AG09309 (cell line): ENCODE data around the gene SUGCT.

Source experiments
- DNase-seq: peaks from one replicate; pipeline ENCODE4 v3.0.0-alpha.2; 2010; ENCODE audit warnings: low read depth
- H3K4me3 ChIP-seq: 2 replicates; pipeline ENCODE4 v1.5.1; 2011; ENCODE audit warnings: mild to moderate bottlenecking, low read depth, low read length, moderate library complexity; ENCODE audit not compliant: control insufficient read depth
- CTCF ChIP-seq: IDR thresholded peaks from 2 replicates; pipeline ENCODE4 v1.5.1; 2011; ENCODE audit warnings: mild to moderate bottlenecking, low read depth, low read length, inconsistent platforms; ENCODE audit not compliant: insufficient read depth, control insufficient read depth; ENCODE audit errors: missing control alignments

Gene SUGCT

DNA sequence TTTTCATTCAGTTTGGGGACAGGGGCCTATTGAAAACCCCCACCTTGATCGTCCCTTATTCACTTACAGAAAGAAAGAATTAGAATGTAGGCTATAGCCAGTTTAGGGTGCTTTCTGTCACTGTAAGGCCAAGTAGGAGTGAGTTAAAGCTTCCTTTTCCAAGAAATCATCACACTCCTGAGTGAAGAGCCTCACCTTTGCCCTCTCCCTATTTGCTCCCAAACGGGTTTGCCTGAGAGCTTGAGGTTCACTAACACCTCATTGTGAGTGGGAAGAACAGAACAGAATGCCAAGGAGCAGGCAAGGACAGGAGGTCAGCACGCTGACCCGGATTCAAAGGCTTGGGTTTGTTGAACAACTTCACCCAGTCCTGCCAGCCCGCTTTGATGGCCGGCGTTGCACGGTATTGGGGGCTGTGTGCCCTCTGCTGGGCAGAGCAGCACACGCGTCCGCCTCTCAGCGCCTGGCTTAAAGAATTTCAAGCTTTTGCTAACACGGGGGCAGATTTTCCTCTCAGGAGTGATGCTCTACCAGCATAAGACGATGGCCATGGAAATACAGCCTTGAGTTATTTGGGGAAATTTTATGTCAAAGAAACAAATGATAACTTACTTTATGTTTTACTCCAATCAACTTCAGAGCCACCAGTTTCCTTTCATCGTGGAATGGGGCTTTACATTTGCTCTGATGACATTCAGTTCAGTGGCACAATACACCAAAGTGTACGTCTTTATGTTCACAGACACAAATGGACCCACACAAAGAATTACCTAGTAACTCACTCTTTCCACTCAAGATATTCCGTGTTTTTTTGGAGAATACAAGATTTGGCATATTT lies 470.0 kb downstream of the SUGCT start:
- no peak overlapping the region for H3K4me3 ChIP-seq
- DNase-seq = no peak
- peak; percentile 29 for TF ChIP-seq CTCF

- no peak for TF ChIP-seq CTCF
- no peak for DNase-seq
- no peak overlapping the region for H3K4me3 ChIP-seq
These were observed 473.7 kb downstream of the SUGCT start for GRCh38 chr7:40608321-40609075.

DNA sequence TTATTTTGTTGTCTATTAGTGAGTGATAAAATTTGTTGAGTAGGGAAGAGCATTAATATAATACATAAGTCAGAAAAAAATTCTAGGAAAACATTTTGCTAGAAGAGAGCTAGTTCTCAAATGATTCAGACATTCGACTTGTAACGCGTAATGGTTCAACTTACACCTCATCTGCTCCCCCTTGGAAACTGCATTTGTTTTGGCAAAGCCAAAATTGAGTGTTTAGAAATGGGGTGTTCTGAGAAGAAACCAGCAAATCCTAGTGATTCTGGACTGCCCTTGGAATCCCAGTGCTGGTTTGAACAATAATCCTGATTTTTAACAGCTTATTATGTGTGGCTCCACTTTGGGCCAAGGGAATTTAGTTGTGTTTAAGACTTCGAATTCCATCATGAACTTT lies 475.7 kb downstream of the SUGCT start:
- H3K4me3 ChIP-seq = no peak overlapping the region
- DNase-seq = no peak
- no peak for TF ChIP-seq CTCF

GRCh38 chr7:40611095-40611871 lies 476.5 kb downstream of the SUGCT start:
- DNase-seq = no peak
- no peak overlapping the region for H3K4me3 ChIP-seq
- TF ChIP-seq CTCF = no peak

- TF ChIP-seq CTCF = no peak
- DNase-seq = no peak
- H3K4me3 ChIP-seq = no peak overlapping the region
These were observed 477.5 kb downstream of the SUGCT start for GRCh38 chr7:40612298-40612697.

DNA sequence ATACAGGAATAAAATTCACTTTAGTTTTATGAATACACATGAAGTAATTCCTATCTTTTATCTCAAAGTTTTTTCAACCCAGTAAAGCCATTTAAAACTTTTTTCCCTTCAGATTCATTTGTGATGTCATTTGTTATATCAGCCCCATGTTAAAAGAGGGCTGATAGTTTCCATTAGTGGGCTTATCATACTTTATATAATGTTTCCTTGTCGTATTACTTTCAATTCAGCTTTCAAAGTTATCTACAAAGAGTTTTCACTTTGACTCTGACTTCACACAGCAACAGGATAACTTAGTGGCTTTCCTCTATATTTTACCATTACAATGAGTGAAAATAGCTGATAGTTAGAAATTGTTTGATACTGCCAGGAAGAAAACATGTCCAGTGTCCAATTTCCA lies 484.8 kb downstream of the SUGCT start:
- no peak for DNase-seq
- no peak for TF ChIP-seq CTCF
- no peak overlapping the region for H3K4me3 ChIP-seq
